GM21526 (cell line): ENCODE measurements around the gene TASL.
"Not testable (repeated sequence)": the region's sequence is repeated elsewhere in the genome, so short reads cannot be mapped to it uniquely, and the experiment has no call there.

ENCODE experiments used
- ATAC-seq: cut with Tn5 transposase; IDR thresholded peaks from one replicate; pipeline ENCODE4 v1.9.1; 2021; ENCODE audit warnings: moderate library complexity; ENCODE audit not compliant: unreplicated experiment, low FRiP score

TASL gene

GRCh38 chrX:30582664-30583063 is 5.1 kb upstream of the TASL start:
- ATAC-seq: no peak

GRCh38 chrX:30580641-30581040 is 3.1 kb upstream of the TASL start:
- no peak for ATAC-seq

- no peak for ATAC-seq
These were observed 685 bp downstream of the TASL start for GRCh38 chrX:30576881-30577280.

- no peak for ATAC-seq
These were observed 4.4 kb downstream of the TASL start for GRCh38 chrX:30573125-30573524.

- no peak for ATAC-seq
These were observed 4.9 kb downstream of the TASL start for GRCh38 chrX:30572678-30573077.

GRCh38 chrX:30572004-30572403 is 5.6 kb downstream of the TASL start:
- ATAC-seq: no peak

GRCh38 chrX:30570505-30570904 is 7.1 kb downstream of the TASL start:
- no peak for ATAC-seq

GRCh38 chrX:30568136-30568535 is 9.4 kb downstream of the TASL start:
- ATAC-seq: peak; percentile 63

- ATAC-seq: not testable (repeated sequence)
These were observed 14.5 kb downstream of the TASL start for GRCh38 chrX:30563070-30563469.

- ATAC-seq: no peak
These were observed 16.4 kb downstream of the TASL start for GRCh38 chrX:30561191-30561590.

GRCh38 chrX:30538271-30538670 is 39.3 kb downstream of the TASL start:
- no peak for ATAC-seq

GRCh38 chrX:30533835-30534234 is 43.7 kb downstream of the TASL start:
- no peak for ATAC-seq

- ATAC-seq: no peak
These were observed 44.3 kb downstream of the TASL start for GRCh38 chrX:30533266-30533665.

- ATAC-seq: no peak
These were observed 47.0 kb downstream of the TASL start for GRCh38 chrX:30530606-30531005.

- no peak for ATAC-seq
These were observed 51.8 kb downstream of the TASL start for GRCh38 chrX:30525732-30526131.

- no peak for ATAC-seq
These were observed 56.0 kb downstream of the TASL start for GRCh38 chrX:30521440-30522182.

GRCh38 chrX:30513284-30513683 is 64.3 kb downstream of the TASL start:
- no peak for ATAC-seq
